Globus pallidus (tissue), 1 donor: Measurements from ENCODE around the gene CD24.

ENCODE experiments used
- DNase-seq: peaks from one replicate; pipeline ENCODE4 v3.0.0-alpha.2; 2015; ENCODE audit warnings: low spot score

The CD24 gene

DNA sequence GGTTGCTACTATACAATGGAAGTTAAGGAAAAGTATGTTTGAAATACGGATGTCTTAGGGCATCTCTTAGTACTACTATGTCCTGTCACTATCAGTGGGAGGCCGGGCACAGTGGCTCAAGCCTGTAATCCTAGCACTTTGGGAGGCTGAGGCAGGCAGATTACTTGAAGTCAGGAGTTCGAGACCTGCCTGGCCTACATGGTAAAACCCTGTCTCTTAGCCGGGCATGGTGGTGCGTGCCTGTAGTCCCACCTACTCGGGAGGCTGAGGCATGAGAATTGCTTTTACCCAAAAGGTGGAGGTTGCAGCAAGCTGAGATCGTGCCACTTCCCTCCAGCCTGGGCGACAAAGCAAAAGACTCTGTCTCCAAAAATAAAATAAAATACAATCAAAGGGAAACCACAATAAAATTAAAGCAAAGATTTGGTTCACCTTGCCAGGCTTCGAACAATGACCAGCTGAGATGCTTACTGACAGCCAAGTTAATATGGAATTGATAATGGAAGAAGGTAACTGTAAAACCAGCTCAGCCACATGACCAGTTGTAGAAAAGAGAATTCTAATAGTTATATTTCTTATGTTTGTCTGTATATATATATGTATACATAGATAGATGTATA lies 6.5 kb downstream of the CD24 start:
- no peak for DNase-seq

DNA sequence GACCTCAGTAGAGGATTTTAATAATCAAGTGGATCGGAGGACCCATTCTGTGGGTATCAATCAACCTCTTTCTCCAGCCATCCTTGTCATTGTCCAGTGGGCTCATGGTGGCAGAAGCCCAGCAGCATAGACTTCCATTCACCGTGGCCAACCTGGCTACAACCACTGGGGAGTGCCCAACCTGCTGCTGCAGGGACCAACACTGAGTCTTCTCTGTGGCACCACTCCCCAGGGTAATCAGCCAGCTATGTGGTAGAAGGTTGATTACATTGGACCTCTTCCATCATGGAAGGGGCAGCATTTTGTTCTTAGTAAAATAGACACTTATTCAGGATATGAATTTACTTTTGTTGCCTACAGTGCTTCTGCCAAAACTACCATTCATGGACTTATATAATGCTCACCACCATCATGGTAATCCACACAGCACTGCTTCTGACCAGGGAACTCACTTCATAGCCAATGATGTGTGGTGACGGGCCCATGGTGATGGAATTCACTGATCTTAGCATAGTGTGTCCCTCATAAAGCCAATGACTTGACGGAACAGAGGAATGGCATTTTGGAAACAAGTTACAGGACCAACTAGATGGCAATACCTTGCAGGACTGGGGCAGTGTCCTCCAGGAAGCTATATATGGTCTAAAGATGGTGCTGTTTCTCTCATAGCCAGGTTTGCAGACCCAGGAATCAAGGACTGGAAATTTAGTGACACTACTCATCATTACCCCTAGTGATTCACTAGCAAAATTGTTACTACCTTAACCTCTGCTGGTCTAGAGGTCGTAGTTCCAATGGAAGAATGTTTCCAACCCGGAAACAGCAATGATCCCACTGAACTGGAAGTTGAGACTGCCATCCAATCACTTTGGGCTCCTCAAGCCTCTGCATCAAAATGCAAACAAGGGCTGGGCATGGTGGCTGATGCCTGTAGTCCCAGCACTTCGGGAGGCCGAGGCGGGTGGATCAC lies 7.6 kb downstream of the CD24 start:
- DNase-seq, result no peak

DNA sequence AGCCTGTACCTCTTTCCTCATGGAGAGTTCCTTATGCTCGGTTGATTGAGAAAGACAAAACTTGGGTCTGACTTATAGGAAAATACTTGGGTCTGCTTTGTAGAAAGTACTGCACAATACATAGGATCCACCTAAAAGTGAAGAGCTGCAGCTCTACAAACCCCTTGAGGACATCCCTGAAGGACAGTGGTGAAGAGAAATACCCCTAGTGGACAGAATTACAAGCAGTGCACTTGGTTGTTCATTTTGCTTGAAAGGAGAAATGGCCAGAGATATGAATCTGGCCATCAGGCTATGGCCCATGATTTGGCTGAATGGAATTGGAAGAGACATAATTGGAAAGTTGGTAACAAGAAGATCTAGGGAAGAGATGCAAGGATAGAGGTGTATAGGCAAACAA lies 8.3 kb downstream of the CD24 start:
- no peak for DNase-seq

DNA sequence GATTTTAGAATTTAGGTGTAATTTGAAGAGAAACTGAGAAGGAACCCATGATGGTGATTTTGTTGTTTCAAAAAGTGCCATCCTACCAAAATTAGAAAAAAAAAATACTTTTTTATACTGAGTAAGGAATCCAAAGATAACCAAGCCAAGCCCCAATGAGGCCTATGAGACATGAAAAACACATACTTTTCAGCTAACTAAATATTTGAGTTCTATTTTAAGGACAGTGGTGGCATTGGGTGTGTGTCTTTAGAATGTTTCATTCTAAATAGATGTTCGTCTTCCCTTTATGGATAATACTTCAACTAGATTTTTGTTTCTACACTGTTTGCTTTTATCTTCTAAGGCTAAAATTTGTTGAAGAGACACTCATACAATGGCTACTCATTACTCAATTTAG lies 9.6 kb downstream of the CD24 start:
- no peak for DNase-seq

DNA sequence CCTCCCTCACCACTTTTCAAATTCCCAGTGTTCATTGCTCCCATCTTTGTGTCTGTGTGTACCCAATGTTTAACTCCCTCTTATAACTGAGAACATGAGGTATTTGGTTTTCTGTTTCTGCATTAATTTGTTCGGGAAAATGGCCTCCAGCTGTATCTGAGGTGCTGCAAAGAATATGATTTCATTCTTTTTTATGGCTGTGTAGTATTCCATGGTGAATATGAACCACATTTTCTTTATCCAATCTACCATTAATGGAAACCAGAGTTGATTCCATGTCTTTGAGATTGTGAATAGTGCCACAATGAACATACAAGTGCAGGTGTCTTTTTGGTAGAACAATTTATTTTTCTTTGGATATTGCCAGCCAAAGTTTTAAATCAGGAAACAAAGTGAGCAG lies 10.4 kb downstream of the CD24 start:
- DNase-seq, result no peak

DNA sequence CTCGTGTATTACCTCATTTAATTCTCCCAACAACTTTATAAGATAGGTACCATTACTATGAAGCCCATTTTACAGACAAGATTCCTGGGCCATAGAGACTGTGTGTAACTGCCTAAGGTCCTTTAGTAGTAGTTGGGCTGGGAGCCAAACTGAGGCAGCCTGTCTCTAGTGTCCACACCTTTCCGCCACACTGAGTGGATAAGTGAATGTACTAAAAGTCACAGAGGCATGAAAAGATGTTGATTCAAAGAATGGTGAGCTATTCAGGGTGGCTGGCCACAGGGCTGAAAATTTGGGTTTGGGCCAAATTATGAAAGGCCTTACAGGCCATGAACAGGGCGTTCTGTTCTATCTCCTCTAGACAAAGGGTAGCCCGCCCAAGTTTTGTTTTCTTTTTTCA lies 11.0 kb downstream of the CD24 start:
- no peak for DNase-seq

DNA sequence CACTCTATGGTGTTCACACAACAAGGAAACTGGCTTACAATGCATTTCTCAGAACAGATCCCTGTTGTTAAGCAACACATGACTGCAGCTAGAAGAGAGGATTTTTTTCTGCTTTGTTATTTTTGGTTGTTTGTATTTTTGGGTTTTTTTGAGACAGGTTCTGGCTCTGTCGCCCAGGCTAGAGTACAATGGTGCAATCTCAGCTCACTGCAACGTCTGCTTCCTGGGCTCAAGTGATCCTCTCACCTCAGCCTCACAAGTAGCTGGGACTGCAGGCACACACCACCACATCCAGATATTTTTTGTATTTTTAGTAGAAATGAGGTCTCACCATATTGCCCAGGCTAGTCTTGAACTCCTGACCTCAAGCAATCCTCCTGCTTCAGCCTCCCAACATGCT lies 12.7 kb downstream of the CD24 start:
- no peak for DNase-seq

DNA sequence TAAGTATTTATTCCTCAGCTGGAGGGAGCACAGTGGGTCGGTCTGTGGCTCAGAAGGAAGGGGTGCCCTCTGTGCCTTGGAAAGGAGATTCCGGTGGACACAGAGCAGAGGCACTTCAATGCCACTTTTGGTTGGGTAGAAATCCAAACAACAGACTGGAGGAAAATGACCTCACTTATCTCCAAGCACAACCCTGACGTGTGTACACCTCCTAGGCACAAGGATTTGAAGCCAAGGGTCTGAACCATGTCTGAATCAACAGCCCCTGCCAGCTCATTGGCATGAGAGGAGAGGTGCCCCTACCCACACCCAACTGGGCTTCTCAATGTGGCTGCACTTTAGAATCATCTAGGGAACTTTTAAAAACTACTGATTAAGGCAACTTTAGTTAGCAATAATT lies 13.4 kb downstream of the CD24 start:
- DNase-seq, result no peak

DNA sequence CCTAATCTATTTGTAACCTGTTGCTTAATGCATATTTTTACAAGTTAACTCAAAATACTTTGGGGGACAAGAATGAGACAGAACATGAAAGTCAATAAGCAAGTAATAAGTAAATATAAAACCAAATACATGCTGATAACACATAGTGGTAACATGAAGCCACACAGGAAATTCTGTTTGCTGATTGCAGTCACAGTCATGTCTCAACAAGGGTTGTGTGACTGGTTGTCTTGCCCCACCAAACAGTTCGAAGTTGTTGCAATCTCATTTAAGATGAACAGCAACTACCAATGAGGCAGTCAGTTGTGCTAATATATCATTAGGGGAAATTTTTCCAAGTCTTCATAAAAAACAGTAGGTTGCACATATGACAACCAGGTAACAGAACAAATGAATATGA lies 14.5 kb downstream of the CD24 start:
- no peak for DNase-seq

DNA sequence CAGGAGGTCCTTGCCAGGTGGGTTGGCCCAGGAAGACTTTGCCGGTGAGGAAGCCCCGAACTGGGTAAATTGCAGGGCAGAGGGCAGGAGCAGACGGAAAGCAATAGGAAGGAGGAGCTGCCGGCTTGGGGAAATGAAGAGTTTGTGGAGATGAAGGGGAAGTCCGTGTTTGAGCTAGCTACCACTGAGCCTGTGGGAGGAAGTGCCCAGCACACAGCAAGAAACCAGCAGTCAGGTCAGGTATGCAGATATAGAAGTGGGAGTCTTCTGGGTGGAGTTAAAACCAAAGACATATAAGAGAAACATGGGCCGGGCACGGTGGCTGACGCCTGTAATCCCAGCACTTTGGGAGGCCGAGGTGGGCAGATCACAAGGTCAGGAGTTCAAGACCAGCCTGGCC lies 34.7 kb downstream of the CD24 start:
- DNase-seq, result peak; percentile 10

DNA sequence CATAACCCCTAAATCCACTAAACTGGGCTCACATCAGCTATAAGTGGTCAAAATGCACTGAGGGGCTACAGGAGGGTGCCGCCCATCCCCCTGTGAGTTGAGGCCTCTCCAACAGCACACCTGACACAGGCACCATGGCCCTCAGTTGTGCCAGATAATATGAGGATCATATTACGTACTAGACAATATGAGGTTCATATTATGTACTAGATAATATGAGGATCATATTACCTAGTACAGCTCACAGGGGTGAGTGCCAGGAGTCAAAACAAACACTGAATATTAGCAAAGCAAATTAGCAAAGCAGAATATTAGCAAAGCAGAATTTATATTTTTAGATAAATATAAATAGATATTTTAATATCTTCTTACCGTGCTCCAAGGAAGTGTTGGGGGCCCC lies 35.3 kb downstream of the CD24 start:
- DNase-seq, result no peak

DNA sequence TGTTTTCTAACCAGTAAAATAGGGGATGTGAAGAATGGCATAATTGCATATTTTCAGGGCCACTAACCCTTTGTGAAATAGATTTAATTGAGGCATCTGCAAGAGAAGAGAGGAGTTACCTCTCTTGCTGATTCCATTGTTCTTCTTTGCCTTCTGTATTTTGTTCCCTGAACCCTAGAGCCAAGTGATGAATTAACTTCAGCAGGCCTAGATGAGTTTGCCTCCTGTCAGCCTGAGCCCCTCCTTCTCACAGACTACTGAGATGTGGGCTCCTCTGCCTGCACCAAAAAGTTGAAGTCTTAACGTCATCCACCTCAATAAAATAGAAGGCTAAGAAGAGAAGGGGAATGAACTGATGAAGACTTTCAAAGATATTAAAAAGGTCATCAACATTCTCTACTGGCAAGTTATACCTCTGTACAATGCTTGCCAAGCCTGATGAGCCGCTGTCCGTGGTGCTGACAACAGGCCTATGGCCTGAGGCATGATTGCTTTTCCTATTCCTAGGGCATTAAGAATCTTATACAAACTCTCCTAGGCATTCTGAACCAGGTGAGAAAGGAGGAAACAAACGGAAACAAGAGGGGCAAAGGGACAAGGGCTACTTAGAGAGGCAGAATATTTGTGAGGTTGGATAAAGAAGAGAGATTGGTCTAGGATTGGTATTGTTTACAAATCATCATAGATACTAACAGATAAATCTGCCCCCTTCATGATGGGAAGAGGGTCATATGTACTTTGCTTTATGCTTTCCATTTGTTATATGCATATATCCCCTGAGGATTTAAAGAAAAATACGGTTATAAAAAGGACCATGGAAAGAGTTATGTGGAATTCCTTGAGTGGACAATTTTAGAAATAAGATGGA lies 46.8 kb downstream of the CD24 start:
- no peak for DNase-seq

DNA sequence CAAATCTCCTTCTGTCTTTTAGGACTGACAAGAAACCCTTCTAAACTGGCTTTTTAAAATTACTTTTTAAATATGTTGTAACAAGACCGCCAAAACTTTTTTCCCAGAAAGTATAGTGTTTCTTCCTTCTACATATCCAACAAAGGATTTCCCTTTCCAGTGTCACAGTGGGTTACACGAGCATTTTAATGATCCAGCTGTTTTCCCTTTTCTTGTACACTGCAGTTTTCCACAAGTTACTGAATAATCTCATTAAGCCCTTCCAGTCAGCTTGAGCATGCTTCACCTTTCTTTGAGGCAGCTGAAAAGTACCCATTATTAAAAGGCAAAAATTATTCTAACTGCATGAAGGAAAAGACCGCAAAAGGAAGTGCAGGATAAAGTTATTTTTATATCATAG lies 48.6 kb downstream of the CD24 start:
- DNase-seq, result no peak

DNA sequence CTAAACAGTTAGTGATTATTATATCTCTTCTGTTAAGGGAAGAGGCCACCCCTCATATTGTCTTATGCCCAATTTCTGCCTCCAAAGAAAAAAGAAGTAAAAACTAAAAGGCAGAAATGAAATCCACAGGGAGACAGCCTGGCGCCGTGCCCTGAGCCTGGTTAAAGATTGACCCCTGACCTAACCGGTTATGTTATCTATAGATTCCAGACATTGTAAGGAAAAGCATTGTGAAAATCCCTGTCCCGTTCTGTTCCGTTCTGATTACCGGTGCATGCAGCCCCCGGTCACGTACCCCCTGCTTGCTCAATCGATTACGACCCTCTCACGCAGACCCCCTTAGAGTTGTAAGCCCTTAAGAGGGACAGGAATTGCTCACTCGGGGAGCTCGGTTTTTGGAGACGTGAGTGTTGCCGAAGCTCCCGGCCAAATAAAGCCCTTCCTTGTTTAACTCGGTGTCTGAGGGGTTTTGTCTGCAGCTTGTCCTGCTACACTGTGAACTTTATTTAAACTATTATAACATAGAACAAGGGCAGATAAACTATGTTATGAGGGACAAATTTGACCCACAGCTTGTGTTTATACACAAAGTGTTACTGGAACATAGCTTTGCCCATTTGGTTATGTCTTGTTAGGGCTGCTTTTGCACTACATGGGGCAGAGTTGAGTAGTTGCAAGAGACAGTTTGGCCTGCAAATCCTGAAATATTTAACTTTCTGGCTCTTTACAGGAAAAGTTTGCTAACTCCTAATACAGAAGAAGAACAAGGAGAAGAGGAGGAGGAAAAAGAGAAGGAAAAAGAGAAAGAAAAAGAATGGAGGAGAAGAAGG lies 49.6 kb downstream of the CD24 start:
- DNase-seq, result no peak

DNA sequence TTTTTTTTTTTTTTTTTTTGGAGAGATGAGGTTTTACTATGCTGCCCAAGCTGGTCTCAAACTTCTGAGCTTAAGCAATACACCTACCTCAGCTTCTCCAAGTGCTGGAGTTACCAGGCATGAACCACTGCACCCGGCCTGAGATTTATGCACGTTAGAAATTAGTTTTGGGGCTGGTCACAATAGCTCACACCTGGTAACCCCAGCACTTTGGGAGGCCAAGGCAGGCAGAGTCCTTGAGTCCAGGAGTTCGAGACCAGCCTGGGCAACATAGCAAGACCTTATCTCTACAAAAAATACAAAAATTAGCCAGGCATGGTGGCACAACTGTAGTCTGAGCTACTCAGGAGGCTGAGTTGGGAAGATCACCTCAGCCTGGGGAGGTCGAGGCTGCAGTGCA lies 51.9 kb downstream of the CD24 start:
- no peak for DNase-seq
